ENCODE results near the gene FAIM.
"Not testable (repeated sequence)": the region's sequence is repeated elsewhere in the genome, so short reads cannot be mapped to it uniquely, and the experiment has no call there.

The FAIM gene

GRCh38 chr3:138604106-138604595 is 4.4 kb upstream of the FAIM start:
- DNase-seq: not testable (repeated sequence)

- no peak for DNase-seq
Observed at GRCh38 chr3:138609898-138610266, 1.3 kb downstream of the FAIM start.

- DNase-seq: no peak
Observed at GRCh38 chr3:138615462-138615861, 6.9 kb downstream of the FAIM start.

GRCh38 chr3:138620431-138620830 is 11.9 kb downstream of the FAIM start:
- DNase-seq: no peak

- DNase-seq: no peak
Observed at GRCh38 chr3:138624518-138624917, 15.9 kb downstream of the FAIM start.

GRCh38 chr3:138625707-138626365 is 17.3 kb downstream of the FAIM start:
- DNase-seq: no peak

GRCh38 chr3:138629526-138629925 is 21.0 kb downstream of the FAIM start:
- no peak for DNase-seq

GRCh38 chr3:138638641-138639040 is 30.1 kb downstream of the FAIM start:
- no peak for DNase-seq

GRCh38 chr3:138640537-138640936 is 32.0 kb downstream of the FAIM start:
- DNase-seq: no peak

- no peak for DNase-seq
Observed at GRCh38 chr3:138642226-138642926, 33.8 kb downstream of the FAIM start.

- no peak for DNase-seq
Observed at GRCh38 chr3:138642927-138643253, 34.3 kb downstream of the FAIM start.

GRCh38 chr3:138646008-138646407 is 37.4 kb downstream of the FAIM start:
- DNase-seq: no peak

GRCh38 chr3:138646513-138646912 is 37.9 kb downstream of the FAIM start:
- DNase-seq: no peak

- DNase-seq: no peak
Observed at GRCh38 chr3:138649134-138649533, 40.6 kb downstream of the FAIM start.

GRCh38 chr3:138653567-138653966 is 45.0 kb downstream of the FAIM start:
- no peak for DNase-seq

- no peak for DNase-seq
Observed at GRCh38 chr3:138657508-138657907, 48.9 kb downstream of the FAIM start.

GRCh38 chr3:138668107-138668506 is 59.5 kb downstream of the FAIM start:
- DNase-seq: no peak

- DNase-seq: no peak
Observed at GRCh38 chr3:138670407-138670806, 61.8 kb downstream of the FAIM start.

- no peak for DNase-seq
Observed at GRCh38 chr3:138673641-138674530, 65.3 kb downstream of the FAIM start.

GRCh38 chr3:138675393-138675792 is 66.8 kb downstream of the FAIM start:
- DNase-seq: no peak

GRCh38 chr3:138678086-138678485 is 69.5 kb downstream of the FAIM start:
- no peak for DNase-seq

GRCh38 chr3:138678874-138679392 is 70.4 kb downstream of the FAIM start:
- no peak for DNase-seq

- not testable (repeated sequence) for DNase-seq
Observed at GRCh38 chr3:138680974-138681373, 72.4 kb downstream of the FAIM start.

Measured in NCI-H2107 (cell line).